ENCODE data around the gene GC. TPM values are rescaled to one million over a fixed set of nuclear protein-coding genes. Genes with fewer than 3 reads are reported as not detected.

Gene GC
- total RNA-seq, 2 donors from 2014 or later, result not detected

GRCh38 chr4:71711044-71711984 lies 72.6 kb downstream of the GC start:
- Histone ChIP-seq H3K4me3 (no peak overlapping the region), H3K36me3 (no peaks in the 10 kb centered on the region), H3K27me3 (replicated peaks; ENCODE audit: insufficient read depth) (no peaks in the 10 kb centered on the region), H3K9me3 (no peaks in the 10 kb centered on the region), H3K4me1 (ENCODE audit: control insufficient read depth in 1 of 2, low read depth in 2 of 2) (no peaks in the 10 kb centered on the region), H3K27ac (no peak overlapping the region)
- DNase-seq (ENCODE audit: low spot score) (no peak), ATAC-seq (ENCODE audit: insufficient number of reproducible peaks, low FRiP score, low read depth) (no peak)
- no peak for TF ChIP-seq CTCF (IDR thresholded peaks at IDR 0.05)

GRCh38 chr4:71709961-71710360 lies 73.9 kb downstream of the GC start:
- ATAC-seq (ENCODE audit: insufficient number of reproducible peaks, low FRiP score, low read depth) (no peak), DNase-seq (ENCODE audit: low spot score) (no peak)
- no peaks in the 10 kb centered on the region for H3K4me1 ChIP-seq (ENCODE audit: control insufficient read depth in 1 of 2, low read depth in 2 of 2)
- no peaks in the 10 kb centered on the region for H3K36me3 ChIP-seq
- no peaks in the 10 kb centered on the region for H3K9me3 ChIP-seq
- H3K27ac ChIP-seq, result no peak overlapping the region
- TF ChIP-seq CTCF (IDR thresholded peaks at IDR 0.05), result no peak
- no peak overlapping the region for H3K4me3 ChIP-seq
- H3K27me3 ChIP-seq (replicated peaks; ENCODE audit: insufficient read depth), result no peaks in the 10 kb centered on the region

GRCh38 chr4:71698141-71698540 lies 85.7 kb downstream of the GC start:
- Histone ChIP-seq H3K27me3 (replicated peaks; ENCODE audit: insufficient read depth) (no peaks in the 10 kb centered on the region), H3K27ac (no peak overlapping the region), H3K4me1 (ENCODE audit: control insufficient read depth in 1 of 2, low read depth in 2 of 2) (no peaks in the 10 kb centered on the region), H3K36me3 (no peaks in the 10 kb centered on the region), H3K9me3 (no peaks in the 10 kb centered on the region), H3K4me3 (no peak overlapping the region)
- DNase-seq (ENCODE audit: low spot score), result no peak
- ATAC-seq (ENCODE audit: insufficient number of reproducible peaks, low FRiP score, low read depth), result no peak
- TF ChIP-seq CTCF (IDR thresholded peaks at IDR 0.05), result no peak

- no peaks in the 10 kb centered on the region for H3K36me3 ChIP-seq
- H3K4me1 ChIP-seq (ENCODE audit: control insufficient read depth in 1 of 2, low read depth in 2 of 2), result peaks cover 3 to 6% of the 10 kb centered on the region in 2 donors
- TF ChIP-seq CTCF (IDR thresholded peaks at IDR 0.05), result no peak
- no peaks in the 10 kb centered on the region for H3K9me3 ChIP-seq
- no peak for ATAC-seq (ENCODE audit: insufficient number of reproducible peaks, low FRiP score, low read depth)
- no peak overlapping the region for H3K27ac ChIP-seq
- no peaks in the 10 kb centered on the region for H3K27me3 ChIP-seq (replicated peaks; ENCODE audit: insufficient read depth)
- DNase-seq (ENCODE audit: low spot score), result no peak
- H3K4me3 ChIP-seq, result no peak overlapping the region
Observed at GRCh38 chr4:71697031-71697430, 86.8 kb downstream of the GC start.

GRCh38 chr4:71694961-71695360 lies 88.9 kb downstream of the GC start:
- Histone ChIP-seq H3K4me1 (ENCODE audit: control insufficient read depth in 1 of 2, low read depth in 2 of 2) (peaks cover 5 to 13% of the 10 kb centered on the region in 2 donors), H3K27ac (no peak overlapping the region), H3K36me3 (no peaks in the 10 kb centered on the region), H3K4me3 (no peak overlapping the region), H3K27me3 (replicated peaks; ENCODE audit: insufficient read depth) (no peaks in the 10 kb centered on the region), H3K9me3 (no peaks in the 10 kb centered on the region)
- TF ChIP-seq CTCF (IDR thresholded peaks at IDR 0.05), result no peak
- no peak for DNase-seq (ENCODE audit: low spot score)
- no peak for ATAC-seq (ENCODE audit: insufficient number of reproducible peaks, low FRiP score, low read depth)

Measured in thoracic aorta (tissue), 2 donors.